HG02571 (cell line): Measurements from ENCODE around the gene ENTPD7.
"Not testable (repeated sequence)": the region's sequence is repeated elsewhere in the genome, so short reads cannot be mapped to it uniquely, and the experiment has no call there.

ENCODE experiments used
- ATAC-seq: cut with Tn5 transposase; IDR thresholded peaks from one replicate; pipeline ENCODE4 v1.9.1; 2021; ENCODE audit warnings: mild to moderate bottlenecking, moderate library complexity; ENCODE audit not compliant: unreplicated experiment

Gene ENTPD7

GRCh38 chr10:99742254-99742653 lies 82.9 kb downstream of the ENTPD7 start:
- ATAC-seq = no peak

DNA sequence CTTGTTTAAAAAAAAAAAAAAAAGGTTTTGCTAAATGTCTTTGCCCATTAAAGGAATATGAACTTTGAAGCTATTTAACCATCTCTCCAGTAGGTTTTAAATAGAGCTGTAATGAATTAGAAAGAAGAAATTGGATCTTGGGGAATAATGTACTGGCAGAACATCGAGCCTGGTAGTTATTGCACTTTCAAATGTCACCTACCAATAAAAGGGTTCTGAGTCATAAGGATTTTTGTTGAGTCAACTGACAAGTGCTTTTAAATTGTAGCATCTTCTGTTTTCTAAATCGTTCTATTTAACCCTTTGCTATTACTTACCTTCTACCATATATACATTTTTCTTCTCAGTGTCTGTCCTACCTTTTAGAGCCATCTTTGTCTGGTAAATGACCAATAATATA lies 83.4 kb downstream of the ENTPD7 start:
- no peak for ATAC-seq

DNA sequence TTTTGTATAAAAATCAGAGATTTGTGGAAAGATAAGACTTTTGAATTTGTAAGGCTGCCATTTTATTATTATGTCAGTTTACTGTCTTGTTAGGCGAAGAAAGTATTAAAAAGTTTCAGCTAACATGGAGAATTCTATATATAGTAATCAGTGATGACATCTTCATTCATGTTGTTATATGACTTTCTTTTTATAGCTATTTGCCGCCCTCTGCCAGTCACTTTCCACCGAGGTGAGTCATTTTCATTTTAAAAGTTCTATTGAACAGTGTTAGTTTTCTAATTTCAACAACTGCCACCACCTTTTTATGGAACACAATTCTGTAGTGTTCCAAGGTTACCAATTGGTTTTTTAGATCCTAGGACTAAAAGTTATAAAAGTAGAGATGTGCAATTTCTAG lies 84.5 kb downstream of the ENTPD7 start:
- no peak for ATAC-seq

DNA sequence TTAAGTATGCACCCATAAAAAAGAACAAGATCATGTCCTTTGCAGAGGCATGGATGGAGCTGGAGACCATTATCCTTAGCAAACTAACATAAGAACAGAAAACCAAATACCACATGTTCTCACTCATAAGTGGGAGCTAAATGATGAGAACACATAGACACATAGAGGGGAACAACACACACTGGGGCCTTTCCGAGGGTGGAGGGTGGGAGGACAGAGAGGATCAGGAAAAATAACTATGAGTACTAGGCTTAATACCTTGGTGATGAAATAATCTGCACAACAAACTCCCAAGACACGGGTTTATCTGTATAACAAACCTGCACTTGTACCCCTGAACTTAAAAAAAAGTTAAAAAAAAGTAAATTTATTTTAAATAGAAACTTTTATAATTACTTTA lies 86.9 kb downstream of the ENTPD7 start:
- ATAC-seq = not testable (repeated sequence)

DNA sequence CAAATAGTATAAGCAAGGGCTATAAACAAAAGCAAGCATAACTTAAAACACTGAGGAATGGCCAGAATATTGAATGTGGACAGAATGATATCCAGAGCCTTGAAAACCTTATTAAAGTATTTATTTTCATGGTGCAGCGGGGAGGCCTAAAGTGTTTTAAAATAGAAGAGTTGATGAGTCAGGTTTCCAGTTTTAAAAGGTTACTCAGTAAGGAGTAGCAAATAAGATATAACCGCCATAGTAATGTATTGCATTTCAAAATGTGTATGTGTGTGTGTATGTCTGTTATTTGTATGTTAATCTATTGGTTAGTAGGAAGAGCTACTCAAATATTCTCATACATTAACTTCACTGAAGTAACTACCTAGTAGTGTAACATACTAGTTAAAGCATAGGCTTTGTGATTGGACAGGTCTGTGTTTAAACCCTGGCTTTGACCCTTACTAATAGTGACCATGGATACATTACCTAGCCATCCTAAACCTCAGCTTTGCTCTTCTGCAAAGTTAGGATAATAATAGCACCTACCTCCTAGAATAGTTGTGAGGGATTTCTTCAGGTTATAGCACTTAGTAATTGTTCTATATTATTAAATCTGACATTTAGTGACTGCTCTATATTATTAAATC lies 89.6 kb downstream of the ENTPD7 start:
- no peak for ATAC-seq

DNA sequence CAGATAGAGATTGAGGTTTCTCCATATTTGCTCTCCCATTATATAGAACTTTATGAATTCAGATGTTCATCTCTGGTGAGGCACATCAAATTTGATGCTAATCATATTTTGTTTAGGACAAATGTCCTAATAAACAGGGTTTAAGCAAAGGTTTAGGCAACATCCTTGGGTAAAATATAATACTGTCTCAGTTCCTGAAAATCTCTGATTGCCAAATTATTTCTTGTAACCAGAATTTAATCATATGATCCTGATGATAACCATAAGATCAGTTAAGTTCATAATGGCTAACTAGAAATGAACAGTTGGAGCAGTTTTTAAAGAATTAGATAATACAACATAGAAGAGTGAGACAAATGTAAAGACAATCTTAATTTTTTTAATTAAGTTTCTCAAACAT lies 91.3 kb downstream of the ENTPD7 start:
- no peak for ATAC-seq

GRCh38 chr10:99754670-99755069 lies 95.4 kb downstream of the ENTPD7 start:
- ATAC-seq = no peak
